MG63 (cell line): ENCODE results near the gene PRKCB. TPM values are rescaled to one million over a fixed set of nuclear protein-coding genes. Genes with fewer than 3 reads are reported as not detected.
"Not testable (repeated sequence)": the region's sequence is repeated elsewhere in the genome, so short reads cannot be mapped to it uniquely, and the experiment has no call there.

Source experiments
- DNase-seq: peaks from one replicate; pipeline ENCODE4 v3.0.0-alpha.2; 2020
- H3K27me3 ChIP-seq: fragments of 250-450 bp; sonication (Bioruptor Pico); 2 replicates; pipeline ENCODE4 v1.5.1; 2020; ENCODE audit warnings: mild to moderate bottlenecking, moderate library complexity
- H3K36me3 ChIP-seq: fragments of 250-450 bp; sonication (Bioruptor Pico); 2 replicates; pipeline ENCODE4 v1.5.1; 2020; ENCODE audit warnings: mild to moderate bottlenecking, moderate library complexity
- H3K4me3 ChIP-seq: fragments of 250-450 bp; sonication (Bioruptor Pico); 2 replicates; pipeline ENCODE4 v1.5.1; 2020; ENCODE audit warnings: mild to moderate bottlenecking, moderate library complexity
- H3K9me3 ChIP-seq: fragments of 250-450 bp; sonication (Bioruptor Pico); 2 replicates; pipeline ENCODE4 v1.5.1; 2020; ENCODE audit warnings: mild to moderate bottlenecking, moderate library complexity
- total RNA-seq: library from RNA; depleted of rRNA; stranded (reverse); fragments of >200 nt; shearing (Covaris generic); gene quantifications from 2 replicates; pipeline ENCODE4 v1.2.3, GENCODE V29; 2014; ENCODE audit warnings: low replicate concordance

Gene PRKCB
- total RNA-seq, 1 experiment from 2014 or later, result not detected

- DNase-seq, result peak; percentile 34
- peaks cover 5% of the 10 kb centered on the region for H3K27me3 ChIP-seq
- no peaks in the 10 kb centered on the region for H3K9me3 ChIP-seq
- no peak overlapping the region for H3K4me3 ChIP-seq
- no peaks in the 10 kb centered on the region for H3K36me3 ChIP-seq
Observed at GRCh38 chr16:24010440-24011089, 174.8 kb downstream of the PRKCB start.

- Histone ChIP-seq H3K36me3 (no peaks in the 10 kb centered on the region), H3K27me3 (peaks cover 5% of the 10 kb centered on the region), H3K9me3 (no peaks in the 10 kb centered on the region), H3K4me3 (no peak overlapping the region)
- no peak for DNase-seq
Observed at GRCh38 chr16:24011237-24011636, 175.5 kb downstream of the PRKCB start.

- no peaks in the 10 kb centered on the region for H3K36me3 ChIP-seq
- H3K9me3 ChIP-seq, result no peaks in the 10 kb centered on the region
- peaks cover 8% of the 10 kb centered on the region for H3K27me3 ChIP-seq
- DNase-seq, result no peak
- H3K4me3 ChIP-seq, result no peak overlapping the region
Observed at GRCh38 chr16:24013054-24013636, 177.4 kb downstream of the PRKCB start.

- H3K36me3 ChIP-seq, result no peaks in the 10 kb centered on the region
- H3K4me3 ChIP-seq, result no peak overlapping the region
- no peak for DNase-seq
- H3K9me3 ChIP-seq, result no peaks in the 10 kb centered on the region
- peaks cover 3% of the 10 kb centered on the region for H3K27me3 ChIP-seq
Observed at GRCh38 chr16:24013864-24014645, 178.3 kb downstream of the PRKCB start.

- not testable (repeated sequence) for H3K36me3 ChIP-seq, H3K27me3 ChIP-seq
Observed at GRCh38 chr16:24014955-24015354, 179.2 kb downstream of the PRKCB start.

GRCh38 chr16:24015923-24016322, 180.1 kb downstream of the PRKCB start:
- Histone ChIP-seq H3K36me3 (no peaks in the 10 kb centered on the region), H3K27me3 (peaks cover 3% of the 10 kb centered on the region), H3K4me3 (no peak overlapping the region), H3K9me3 (no peaks in the 10 kb centered on the region)
- DNase-seq, result no peak

More at GRCh38 chr16:24014955-24015354, 179.2 kb downstream of the PRKCB start:
- H3K9me3 ChIP-seq, H3K4me3 ChIP-seq, DNase-seq: not testable (repeated sequence)

GRCh38 chr16:24018485-24018884, 182.7 kb downstream of the PRKCB start:
- Histone ChIP-seq H3K36me3 (no peaks in the 10 kb centered on the region), H3K27me3 (peaks cover 3% of the 10 kb centered on the region; the same call in 1 of the 2 replicates), H3K4me3 (no peak overlapping the region), H3K9me3 (no peaks in the 10 kb centered on the region)
- DNase-seq, result no peak

GRCh38 chr16:24022797-24023196, 187.0 kb downstream of the PRKCB start:
- Histone ChIP-seq H3K36me3 (no peaks in the 10 kb centered on the region), H3K27me3 (peaks cover 6% of the 10 kb centered on the region; the same call in 1 of the 2 replicates), H3K4me3 (no peak overlapping the region), H3K9me3 (no peaks in the 10 kb centered on the region)
- DNase-seq, result no peak

GRCh38 chr16:24023621-24024020, 187.8 kb downstream of the PRKCB start:
- Histone ChIP-seq H3K36me3 (no peaks in the 10 kb centered on the region), H3K9me3 (no peaks in the 10 kb centered on the region), H3K27me3 (peaks cover 6% of the 10 kb centered on the region; the same call in 1 of the 2 replicates), H3K4me3 (no peak overlapping the region)
- DNase-seq, result no peak

- no peaks in the 10 kb centered on the region for H3K9me3 ChIP-seq
- H3K27me3 ChIP-seq, result peaks cover 6% of the 10 kb centered on the region; the same call in 1 of the 2 replicates
- H3K36me3 ChIP-seq, result no peaks in the 10 kb centered on the region
Observed at GRCh38 chr16:24024971-24025370, 189.2 kb downstream of the PRKCB start.

GRCh38 chr16:24027466-24027865, 191.7 kb downstream of the PRKCB start:
- H3K4me3 ChIP-seq, result no peak overlapping the region
- no peaks in the 10 kb centered on the region for H3K9me3 ChIP-seq
- H3K36me3 ChIP-seq, result no peaks in the 10 kb centered on the region
- no peak for DNase-seq
- peaks cover 6% of the 10 kb centered on the region; the same call in 1 of the 2 replicates for H3K27me3 ChIP-seq

More at GRCh38 chr16:24024971-24025370, 189.2 kb downstream of the PRKCB start:
- no peak for DNase-seq
- no peak overlapping the region for H3K4me3 ChIP-seq

- not testable (repeated sequence) for DNase-seq, H3K36me3 ChIP-seq, H3K9me3 ChIP-seq, H3K4me3 ChIP-seq, H3K27me3 ChIP-seq
Observed at GRCh38 chr16:24029841-24030240, 194.1 kb downstream of the PRKCB start.

- H3K4me3 ChIP-seq, result no peak overlapping the region
- H3K36me3 ChIP-seq, result no peaks in the 10 kb centered on the region
- H3K27me3 ChIP-seq, result peaks cover 5% of the 10 kb centered on the region
- H3K9me3 ChIP-seq, result no peaks in the 10 kb centered on the region
- DNase-seq, result no peak
Observed at GRCh38 chr16:24035127-24035842, 199.5 kb downstream of the PRKCB start.

- no peaks in the 10 kb centered on the region for H3K9me3 ChIP-seq
- no peaks in the 10 kb centered on the region for H3K36me3 ChIP-seq
- no peak overlapping the region for H3K4me3 ChIP-seq
- H3K27me3 ChIP-seq, result peaks cover 5% of the 10 kb centered on the region
- DNase-seq, result no peak
Observed at GRCh38 chr16:24036038-24036543, 200.3 kb downstream of the PRKCB start.

- H3K36me3 ChIP-seq, result no peaks in the 10 kb centered on the region
- no peak for DNase-seq
- H3K4me3 ChIP-seq, result no peak overlapping the region
- peaks cover 8% of the 10 kb centered on the region for H3K27me3 ChIP-seq
- no peaks in the 10 kb centered on the region for H3K9me3 ChIP-seq
Observed at GRCh38 chr16:24036614-24037013, 200.8 kb downstream of the PRKCB start.

- Histone ChIP-seq H3K36me3 (no peaks in the 10 kb centered on the region), H3K27me3 (peaks cover 12% of the 10 kb centered on the region), H3K4me3 (no peak overlapping the region), H3K9me3 (no peaks in the 10 kb centered on the region)
- no peak for DNase-seq
Observed at GRCh38 chr16:24037335-24037734, 201.6 kb downstream of the PRKCB start.
